HEK293 (cell line): Measurements from ENCODE around the gene RAP2B.
"Not testable (repeated sequence)": the region's sequence is repeated elsewhere in the genome, so short reads cannot be mapped to it uniquely, and the experiment has no call there.

Experiments
- CTCF ChIA-PET: fragments of 350-600 bp; formaldehyde crosslinking; extraction: SDS; loops from one replicate; lab custom pipeline; 2021; ENCODE audit warnings: antibody characterized with exemption; lab: Yijun Ruan, JAX
- POLR2A ChIA-PET: fragments of 300-600 bp; formaldehyde crosslinking; extraction: SDS; loops from one replicate; lab custom pipeline; 2020; ENCODE audit warnings: antibody characterized with exemption, inconsistent platforms; lab: Yijun Ruan, JAX
- H3K27ac ChIP-seq: fragments of 200-500 bp; sonication (Bioruptor generic); 2 replicates; pipeline ENCODE4 v1.5.1; 2014; ENCODE audit warnings: low read depth, low read length, control low read depth, inconsistent platforms; ENCODE audit errors: extremely low read depth
- H3K36me3 ChIP-seq, 2 experiments: fragments of 200-500 bp in 1 of 2; sonication (Bioruptor generic) in 1 of 2; 1 replicate in 1 of 2; 2 replicates in 1 of 2; pipeline ENCODE4 v1.5.1; 2014 to 2017; ENCODE audit warnings: inconsistent platforms in 2 of 2, low read length in 2 of 2; ENCODE audit not compliant: control insufficient read depth in 2 of 2, insufficient read depth in 1 of 2
- H3K4me1 ChIP-seq: fragments of 200-500 bp; sonication (Bioruptor generic); 2 replicates; pipeline ENCODE4 v1.5.1; 2014; ENCODE audit warnings: mild to moderate bottlenecking, low read length, inconsistent platforms; ENCODE audit not compliant: control insufficient read depth, insufficient read depth
- H3K4me3 ChIP-seq: 2 replicates; pipeline ENCODE4 v1.5.1; 2011; ENCODE audit warnings: low read depth, mild to moderate bottlenecking, control low read depth, low read length, moderate library complexity
- H3K9me3 ChIP-seq: fragments of 200-500 bp; sonication (Bioruptor generic); 2 replicates; pipeline ENCODE4 v1.5.1; 2014; ENCODE audit warnings: low read depth, low read length, inconsistent platforms; ENCODE audit not compliant: control insufficient read depth, insufficient read depth
- PATZ1 ChIP-seq: fragments of 450-650 bp; formaldehyde crosslinking; IDR thresholded peaks from 2 replicates; pipeline ENCODE4 v1.5.1; 2016; ENCODE audit warnings: missing biosample characterization, missing genetic modification characterization
- WT1 ChIP-seq: fragments of 450-650 bp; formaldehyde crosslinking; IDR thresholded peaks from 2 replicates; pipeline ENCODE4 v1.5.1; 2016; ENCODE audit warnings: missing biosample characterization, missing genetic modification characterization
- ZIC2 ChIP-seq: fragments of 450-650 bp; formaldehyde crosslinking; IDR thresholded peaks from 2 replicates; pipeline ENCODE4 v1.5.1; 2016; ENCODE audit warnings: missing biosample characterization, missing genetic modification characterization
- ZNF280C ChIP-seq: fragments of 450-650 bp; formaldehyde crosslinking; IDR thresholded peaks from 2 replicates; pipeline ENCODE4 v1.5.1; 2016; ENCODE audit warnings: missing biosample characterization, missing genetic modification characterization
- ZNF280D ChIP-seq: fragments of 450-650 bp; formaldehyde crosslinking; IDR thresholded peaks from 2 replicates; pipeline ENCODE4 v1.5.1; 2016; ENCODE audit warnings: missing biosample characterization, missing genetic modification characterization
- ZNF362 ChIP-seq: fragments of 450-650 bp; formaldehyde crosslinking; IDR thresholded peaks from 2 replicates; pipeline ENCODE4 v1.5.1; 2016; ENCODE audit warnings: missing biosample characterization, missing genetic modification characterization
- ZNF394 ChIP-seq: fragments of 450-650 bp; formaldehyde crosslinking; IDR thresholded peaks from 2 replicates; pipeline ENCODE4 v1.5.1; 2016; ENCODE audit warnings: missing biosample characterization, missing genetic modification characterization, mild to moderate bottlenecking, moderate library complexity, borderline replicate concordance
- ZNF426 ChIP-seq: fragments of 450-650 bp; formaldehyde crosslinking; IDR thresholded peaks from 2 replicates; pipeline ENCODE4 v1.5.1; 2017; ENCODE audit warnings: missing biosample characterization, missing genetic modification characterization, mild to moderate bottlenecking, inconsistent platforms, moderate library complexity
- ZNF473 ChIP-seq: fragments of 450-650 bp; formaldehyde crosslinking; IDR thresholded peaks from 2 replicates; pipeline ENCODE4 v1.5.1; 2017; ENCODE audit warnings: missing biosample characterization, missing genetic modification characterization
- ZNF518A ChIP-seq: fragments of 450-650 bp; formaldehyde crosslinking; conservative IDR thresholded peaks from 2 replicates; pipeline ENCODE4 v1.5.1; 2016; ENCODE audit warnings: low read depth, missing biosample characterization, missing genetic modification characterization
- ZNF555 ChIP-seq: fragments of 450-650 bp; formaldehyde crosslinking; conservative IDR thresholded peaks from 2 replicates; pipeline ENCODE4 v1.5.1; 2017; ENCODE audit warnings: missing biosample characterization, mild to moderate bottlenecking, missing genetic modification characterization, inconsistent platforms

The RAP2B gene

GRCh38 chr3:153193786-153194476, 31.9 kb downstream of the RAP2B start:
- H3K4me3 ChIP-seq, H3K4me1 ChIP-seq, POLR2A ChIA-PET, H3K36me3 ChIP-seq, H3K9me3 ChIP-seq, H3K27ac ChIP-seq: not testable (repeated sequence)
- TF ChIP-seq ZNF555 (tag by site-specific recombination) = peak; percentile 16; the same call in 1 of the 2 replicates
- peak; percentile 64; the same call in 1 of the 2 replicates for TF ChIP-seq ZNF394 (tag by site-specific recombination)
- peak; percentile 38 for TF ChIP-seq ZNF426 (tag by site-specific recombination)
- CTCF ChIA-PET = interaction anchor here (0.6 kb wide), 1 partner anchor 656 kb away, joined by 3 read pairs; no protein-coding TSS in a partner anchor

- no peak overlapping the region for H3K27ac ChIP-seq
- no peaks in the 10 kb centered on the region for H3K36me3 ChIP-seq
- TF ChIP-seq ZNF426 (tag by site-specific recombination) (no peak), ZNF518A (tag by site-specific recombination) (no peak), WT1 (tag by site-specific recombination) (no peak)
- POLR2A ChIA-PET = no interaction called here
- no peak overlapping the region for H3K4me3 ChIP-seq
- no peaks in the 10 kb centered on the region for H3K9me3 ChIP-seq
- H3K4me1 ChIP-seq = no peaks in the 10 kb centered on the region
- CTCF ChIA-PET = no interaction called here
Observed at GRCh38 chr3:153195349-153195879, 33.4 kb downstream of the RAP2B start.

- H3K4me3 ChIP-seq = no peak overlapping the region
- H3K27ac ChIP-seq = no peak overlapping the region
- H3K4me1 ChIP-seq = no peaks in the 10 kb centered on the region
- H3K9me3 ChIP-seq = no peaks in the 10 kb centered on the region
- no peaks in the 10 kb centered on the region for H3K36me3 ChIP-seq
- CTCF ChIA-PET = no interaction called here
- TF ChIP-seq ZNF280D (tag by site-specific recombination) (no peak), ZIC2 (tag by site-specific recombination) (peak; percentile 41; the same call in 1 of the 2 replicates)
- POLR2A ChIA-PET = no interaction called here
Observed at GRCh38 chr3:153209596-153209995, 47.6 kb downstream of the RAP2B start.

GRCh38 chr3:153210146-153210545, 48.1 kb downstream of the RAP2B start:
- ChIA-PET POLR2A (no interaction called here), CTCF (no interaction called here)
- H3K4me3 ChIP-seq = no peak overlapping the region
- no peak for TF ChIP-seq PATZ1 (tag by site-specific recombination)
- 0 out of 2 replicates have a peak, but pooled peaks have one; percentile 30 for TF ChIP-seq ZNF362 (tag by site-specific recombination)
- TF ChIP-seq ZNF473 (tag by site-specific recombination) = no peak
- TF ChIP-seq ZNF280C = no peak

More at GRCh38 chr3:153210146-153210545, 48.1 kb downstream of the RAP2B start:
- H3K36me3 ChIP-seq = no peaks in the 10 kb centered on the region
- H3K27ac ChIP-seq = no peak overlapping the region
- H3K9me3 ChIP-seq = no peaks in the 10 kb centered on the region
- H3K4me1 ChIP-seq = no peaks in the 10 kb centered on the region
